C1 segment of cervical spinal cord (tissue), 14 donors: ENCODE results near the gene HEXIM2.
A peak's percentile ranks its signal among the peaks of the same experiment; 100 is the strongest.
"Not testable (repeated sequence)": the region's sequence is repeated elsewhere in the genome, so short reads cannot be mapped to it uniquely, and the experiment has no call there.

Source experiments
- DNase-seq, 14 donors: peaks; one replicate each; lab custom pipeline; 2025; lab: John Stamatoyannopoulos, UW

The HEXIM2 gene, protein sequence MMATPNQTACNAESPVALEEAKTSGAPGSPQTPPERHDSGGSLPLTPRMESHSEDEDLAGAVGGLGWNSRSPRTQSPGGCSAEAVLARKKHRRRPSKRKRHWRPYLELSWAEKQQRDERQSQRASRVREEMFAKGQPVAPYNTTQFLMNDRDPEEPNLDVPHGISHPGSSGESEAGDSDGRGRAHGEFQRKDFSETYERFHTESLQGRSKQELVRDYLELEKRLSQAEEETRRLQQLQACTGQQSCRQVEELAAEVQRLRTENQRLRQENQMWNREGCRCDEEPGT

GRCh38 chr17:45161288-45162024, at the start of gene HEXIM2:
Gene HEXIM2, plus strand, starts transcription at chr17:45161875. Its CDS starts 919 bp downstream, at chr17:45162794.
- peak; percentile 95 to 100 (median 100) for DNase-seq

GRCh38 chr17:45112559-45113423, 48.9 kb upstream of the HEXIM2 start:
- DNase-seq = no peak

- no peak for DNase-seq
Measured at GRCh38 chr17:45113424-45113754, 48.3 kb upstream of the HEXIM2 start.

- DNase-seq = no peak
Measured at GRCh38 chr17:45114117-45114932, 47.4 kb upstream of the HEXIM2 start.

GRCh38 chr17:45115015-45115625, 46.6 kb upstream of the HEXIM2 start:
- no peak for DNase-seq

- no peak for DNase-seq
Measured at GRCh38 chr17:45115871-45116270, 45.8 kb upstream of the HEXIM2 start.

- DNase-seq = no peak
Measured at GRCh38 chr17:45116434-45117016, 45.1 kb upstream of the HEXIM2 start.

GRCh38 chr17:45117334-45117733, 44.3 kb upstream of the HEXIM2 start:
- no peak for DNase-seq

DNA sequence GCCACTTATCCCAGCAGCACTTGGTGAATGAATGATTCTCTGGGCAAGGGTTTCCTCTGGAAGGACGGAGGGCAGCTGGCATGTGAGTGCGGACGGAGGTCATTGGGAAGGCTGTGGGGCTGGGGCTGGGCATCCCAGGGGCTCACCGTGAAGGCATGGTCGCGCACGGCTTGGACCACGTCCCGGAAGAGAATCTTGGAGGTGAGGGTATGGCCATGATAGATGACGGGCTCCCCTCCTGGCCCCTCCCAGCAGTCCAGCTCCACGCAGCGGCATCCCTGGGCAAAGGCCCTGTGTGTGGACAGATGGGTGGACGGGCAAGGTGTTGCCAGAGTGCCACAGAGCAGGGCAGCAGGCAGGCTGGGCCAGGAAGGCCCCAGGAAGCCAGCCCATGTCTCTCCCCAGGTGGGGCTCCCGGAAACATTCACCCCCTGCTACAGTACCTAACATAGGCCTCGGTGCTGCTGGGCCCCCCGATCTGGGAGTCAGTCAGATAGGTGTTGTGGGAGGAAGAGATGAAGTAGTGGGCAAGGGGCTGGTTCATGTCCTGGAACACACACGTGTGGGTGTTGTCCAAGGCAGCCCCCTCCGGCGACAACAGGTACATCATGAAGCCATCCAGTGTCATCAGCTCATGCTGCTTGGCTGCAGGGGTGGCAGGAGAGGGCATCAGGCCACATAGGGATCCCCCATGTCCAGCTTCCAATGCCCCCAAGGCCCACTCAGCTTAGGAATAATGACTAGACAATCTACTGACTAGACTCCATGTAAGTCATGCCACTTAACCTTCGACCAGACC, 43.6 kb upstream of the HEXIM2 start:
- DNase-seq = no peak

- DNase-seq = no peak
Measured at GRCh38 chr17:45118691-45119090, 43.0 kb upstream of the HEXIM2 start.

- no peak for DNase-seq
Measured at GRCh38 chr17:45119964-45120363, 41.7 kb upstream of the HEXIM2 start.

GRCh38 chr17:45120558-45120957, 41.1 kb upstream of the HEXIM2 start:
- DNase-seq = no peak

GRCh38 chr17:45121055-45121454, 40.6 kb upstream of the HEXIM2 start:
- no peak for DNase-seq

DNA sequence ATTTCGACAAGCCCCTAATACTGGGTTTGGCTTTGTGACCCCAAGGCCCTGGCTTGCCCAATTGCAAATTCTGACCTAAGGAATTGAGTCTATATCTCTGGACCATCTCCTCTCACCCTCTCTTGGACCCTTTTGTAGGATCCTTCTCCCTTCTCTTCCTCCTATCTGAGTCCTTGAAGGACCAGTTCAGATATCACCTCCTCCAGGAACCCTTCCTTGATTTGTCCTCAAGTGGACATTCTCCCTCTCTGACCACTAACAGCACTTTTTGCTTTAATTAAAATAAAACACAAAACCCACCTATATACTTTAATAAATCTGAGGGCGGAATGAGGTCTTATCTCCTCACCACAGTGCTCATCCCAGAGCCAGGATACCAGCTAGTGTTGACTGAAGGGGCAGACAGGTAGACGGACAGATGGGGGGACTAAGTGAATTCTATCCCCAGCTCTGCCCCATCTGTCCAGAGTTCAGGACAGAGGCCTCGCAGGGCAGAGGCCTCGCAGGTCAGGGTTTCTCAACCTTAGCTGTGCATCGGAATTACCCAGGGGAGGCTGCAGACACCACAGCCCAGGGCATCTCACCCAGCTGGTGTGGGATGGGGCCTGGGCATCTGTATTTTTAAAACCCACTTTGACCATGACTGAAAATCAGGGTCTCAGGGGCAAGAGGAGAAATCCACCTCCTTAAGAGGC, 38.5 kb upstream of the HEXIM2 start:
- no peak for DNase-seq

DNA sequence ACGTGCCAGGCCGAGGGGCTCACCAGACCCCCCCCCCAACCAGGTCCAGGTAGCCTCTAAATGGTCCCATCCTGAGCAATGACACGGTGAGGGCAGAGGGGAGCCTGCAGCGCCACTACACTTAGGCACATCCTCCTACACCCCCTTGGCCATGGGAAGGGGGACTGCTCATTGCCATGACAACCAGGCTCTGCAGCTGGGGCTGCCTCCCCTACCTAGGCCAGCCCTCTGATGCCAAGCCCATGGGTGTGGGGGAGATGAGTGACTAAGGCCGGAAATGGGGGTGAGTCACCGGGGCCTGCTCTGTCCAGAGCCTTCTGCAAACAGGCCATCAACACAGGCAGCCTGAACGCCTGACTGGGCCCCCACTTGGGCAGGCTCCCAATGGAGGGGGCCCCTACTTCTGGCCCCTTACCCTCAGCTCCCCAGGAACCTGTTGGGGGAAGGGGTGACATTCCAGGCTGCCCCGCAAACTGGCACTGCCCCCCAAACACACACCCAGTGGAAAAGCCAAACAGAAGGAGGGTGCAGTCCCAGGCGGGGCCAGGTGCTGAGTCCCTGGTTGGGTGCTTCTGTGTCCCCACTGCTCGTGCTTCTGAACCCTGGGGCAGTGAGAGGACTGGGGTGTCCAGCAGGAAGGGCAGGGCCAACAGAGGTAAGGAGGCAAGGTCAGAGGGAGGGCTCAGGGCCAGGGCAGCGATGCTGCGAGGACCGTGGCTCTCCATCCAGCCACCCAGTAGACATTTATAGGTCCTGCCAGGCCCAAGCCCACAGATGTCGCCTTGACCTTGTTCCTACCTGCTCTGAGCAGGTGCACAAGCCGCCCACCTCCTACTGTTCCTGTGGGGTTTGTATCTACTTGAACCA, 37.5 kb upstream of the HEXIM2 start:
- peak in 1 of 14 donors; percentile 58 for DNase-seq

GRCh38 chr17:45124797-45125122, 36.9 kb upstream of the HEXIM2 start:
- DNase-seq = not testable (repeated sequence)

DNA sequence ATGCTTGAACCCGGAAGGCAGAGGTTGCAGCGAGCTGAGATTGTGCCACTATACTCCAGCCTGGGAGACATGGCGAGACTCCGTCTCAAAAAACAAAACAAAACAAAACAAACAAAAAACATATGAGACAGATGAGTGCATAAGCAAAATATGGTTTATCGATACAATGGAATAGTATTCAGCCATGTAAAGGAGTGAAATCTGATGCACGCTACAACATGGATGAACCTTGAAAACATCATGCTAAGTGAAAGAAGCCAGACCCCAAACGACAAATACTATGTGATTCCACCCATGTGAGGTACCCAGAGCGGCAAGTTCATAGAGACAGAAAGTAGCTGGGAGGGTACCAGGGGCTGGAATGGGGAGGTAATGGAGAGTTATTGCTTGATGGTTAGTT, 36.2 kb upstream of the HEXIM2 start:
- no peak for DNase-seq

GRCh38 chr17:45127207-45127547, 34.5 kb upstream of the HEXIM2 start:
- no peak for DNase-seq
